KMS-11 (cell line): ENCODE data around the gene NFATC1.

Experiments
- H2AFZ ChIP-seq: fragments of 200-600 bp; sonication (generic); 2 replicates; pipeline ENCODE4 v1.6.1; 2016; ENCODE audit warnings: antibody characterized with exemption, mixed run types, low read depth
- H3K27ac ChIP-seq: fragments of 200-600 bp; sonication (generic); 2 replicates; pipeline ENCODE4 v1.6.1; 2016; ENCODE audit warnings: mild to moderate bottlenecking, mixed run types
- H3K27me3 ChIP-seq: fragments of 200-600 bp; sonication (generic); 2 replicates; pipeline ENCODE4 v1.6.1; 2017; ENCODE audit warnings: mild to moderate bottlenecking, low read depth, mixed run types, moderate library complexity; ENCODE audit not compliant: insufficient read depth
- H3K36me3 ChIP-seq: fragments of 200-600 bp; sonication (generic); 2 replicates; pipeline ENCODE4 v1.6.1; 2017; ENCODE audit warnings: mild to moderate bottlenecking, mixed run types; ENCODE audit not compliant: insufficient read depth
- H3K4me1 ChIP-seq: fragments of 200-600 bp; sonication (generic); 2 replicates; pipeline ENCODE4 v1.6.1; 2016; ENCODE audit warnings: mild to moderate bottlenecking, low read depth, mixed run types; ENCODE audit not compliant: poor library complexity, severe bottlenecking
- H3K4me2 ChIP-seq: fragments of 200-600 bp; sonication (generic); 2 replicates; pipeline ENCODE4 v1.7.0; 2016; ENCODE audit warnings: mild to moderate bottlenecking, mixed run types
- H3K4me3 ChIP-seq: fragments of 200-600 bp; sonication (generic); IDR thresholded peaks from 2 replicates; pipeline ENCODE4 v1.6.1; 2017; ENCODE audit warnings: low read depth, low read length, mixed read lengths; ENCODE audit not compliant: insufficient read depth
- H3K79me2 ChIP-seq: fragments of 200-600 bp; sonication (generic); 2 replicates; pipeline ENCODE4 v1.6.1; 2016; ENCODE audit warnings: low read depth, mixed run types; ENCODE audit not compliant: insufficient read depth
- H3K9ac ChIP-seq: fragments of 200-600 bp; sonication (generic); 2 replicates; pipeline ENCODE4 v1.6.1; 2016; ENCODE audit warnings: mild to moderate bottlenecking, mixed run types
- H4K20me1 ChIP-seq: fragments of 200-600 bp; sonication (generic); 2 replicates; pipeline ENCODE4 v1.6.1; 2016; ENCODE audit warnings: mild to moderate bottlenecking, mixed run types; ENCODE audit not compliant: insufficient read depth
- CTCF ChIP-seq: fragments of 200-600 bp; sonication (generic); conservative IDR thresholded peaks from 2 replicates; pipeline ENCODE4 v1.6.1; 2017; ENCODE audit warnings: low read depth, mild to moderate bottlenecking, antibody characterized with exemption, low read length, moderate library complexity, mixed read lengths

Gene NFATC1

GRCh38 chr18:79515331-79515730 lies 119.6 kb downstream of the NFATC1 start:
- H4K20me1 ChIP-seq: no peaks in the 10 kb centered on the region
- H3K27ac ChIP-seq: no peak overlapping the region
- no peak for TF ChIP-seq CTCF
- no peak overlapping the region for H2AFZ ChIP-seq
- no peaks in the 10 kb centered on the region for H3K27me3 ChIP-seq
- H3K4me1 ChIP-seq: no peaks in the 10 kb centered on the region
- H3K79me2 ChIP-seq: no peaks in the 10 kb centered on the region
- no peak overlapping the region for H3K9ac ChIP-seq
- H3K4me2 ChIP-seq: no peak overlapping the region
- H3K36me3 ChIP-seq: no peaks in the 10 kb centered on the region
- no peak overlapping the region for H3K4me3 ChIP-seq

- no peak overlapping the region for H2AFZ ChIP-seq
- H3K27ac ChIP-seq: no peak overlapping the region
Observed at GRCh38 chr18:79515944-79516351, 120.2 kb downstream of the NFATC1 start.

GRCh38 chr18:79516441-79516931 lies 120.8 kb downstream of the NFATC1 start:
- Histone ChIP-seq H3K9ac (no peak overlapping the region), H3K79me2 (no peaks in the 10 kb centered on the region), H2AFZ (no peak overlapping the region), H3K27ac (no peak overlapping the region), H3K4me3 (no peak overlapping the region), H3K27me3 (no peaks in the 10 kb centered on the region), H4K20me1 (no peaks in the 10 kb centered on the region), H3K4me2 (no peak overlapping the region), H3K4me1 (no peaks in the 10 kb centered on the region), H3K36me3 (no peaks in the 10 kb centered on the region)
- TF ChIP-seq CTCF: no peak

More at GRCh38 chr18:79515944-79516351, 120.2 kb downstream of the NFATC1 start:
- H3K9ac ChIP-seq: no peak overlapping the region
- no peaks in the 10 kb centered on the region for H3K36me3 ChIP-seq
- H3K4me1 ChIP-seq: no peaks in the 10 kb centered on the region
- H4K20me1 ChIP-seq: no peaks in the 10 kb centered on the region
- H3K4me3 ChIP-seq: no peak overlapping the region
- no peak overlapping the region for H3K4me2 ChIP-seq
- H3K79me2 ChIP-seq: no peaks in the 10 kb centered on the region
- no peaks in the 10 kb centered on the region for H3K27me3 ChIP-seq
- no peak for TF ChIP-seq CTCF

- Histone ChIP-seq H3K27ac (no peak overlapping the region), H3K27me3 (no peaks in the 10 kb centered on the region), H4K20me1 (no peaks in the 10 kb centered on the region), H2AFZ (no peak overlapping the region), H3K4me2 (no peak overlapping the region), H3K79me2 (no peaks in the 10 kb centered on the region), H3K9ac (no peak overlapping the region), H3K36me3 (no peaks in the 10 kb centered on the region), H3K4me1 (no peaks in the 10 kb centered on the region), H3K4me3 (no peak overlapping the region)
- no peak for TF ChIP-seq CTCF
Observed at GRCh38 chr18:79517341-79517740, 121.6 kb downstream of the NFATC1 start.
